ENCODE measurements around the gene ERMARD. TPM values are rescaled to one million over a fixed set of nuclear protein-coding genes. Genes with fewer than 3 reads are reported as not detected.
A peak's percentile ranks its signal among the peaks of the same experiment; 100 is the strongest.

Gene ERMARD
- total RNA-seq, 1 donor from 2014 or later, result 41.5 TPM

- Histone ChIP-seq H3K9me3 (no peaks in the 10 kb centered on the region), H3K36me3 (no peaks in the 10 kb centered on the region), H3K4me3 (peak within 1 kb of the TSS; percentile 71 to 92), H3K27ac (peak within 1 kb of the TSS; percentile 95), H3K27me3 (no peaks in the 10 kb centered on the region), H3K4me1 (peaks cover 37% of the 10 kb centered on the region)
- intact Hi-C loops (cut with DNase I), result no loop called here
- no peak for DNase-seq (ENCODE audit: extremely low spot score in 2 of 2)
- TF ChIP-seq, protein P1, sequence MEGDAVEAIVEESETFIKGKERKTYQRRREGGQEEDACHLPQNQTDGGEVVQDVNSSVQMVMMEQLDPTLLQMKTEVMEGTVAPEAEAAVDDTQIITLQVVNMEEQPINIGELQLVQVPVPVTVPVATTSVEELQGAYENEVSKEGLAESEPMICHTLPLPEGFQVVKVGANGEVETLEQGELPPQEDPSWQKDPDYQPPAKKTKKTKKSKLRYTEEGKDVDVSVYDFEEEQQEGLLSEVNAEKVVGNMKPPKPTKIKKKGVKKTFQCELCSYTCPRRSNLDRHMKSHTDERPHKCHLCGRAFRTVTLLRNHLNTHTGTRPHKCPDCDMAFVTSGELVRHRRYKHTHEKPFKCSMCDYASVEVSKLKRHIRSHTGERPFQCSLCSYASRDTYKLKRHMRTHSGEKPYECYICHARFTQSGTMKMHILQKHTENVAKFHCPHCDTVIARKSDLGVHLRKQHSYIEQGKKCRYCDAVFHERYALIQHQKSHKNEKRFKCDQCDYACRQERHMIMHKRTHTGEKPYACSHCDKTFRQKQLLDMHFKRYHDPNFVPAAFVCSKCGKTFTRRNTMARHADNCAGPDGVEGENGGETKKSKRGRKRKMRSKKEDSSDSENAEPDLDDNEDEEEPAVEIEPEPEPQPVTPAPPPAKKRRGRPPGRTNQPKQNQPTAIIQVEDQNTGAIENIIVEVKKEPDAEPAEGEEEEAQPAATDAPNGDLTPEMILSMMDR (IDR thresholded peaks at IDR 0.05), result no peak
- TF ChIP-seq POLR2A (IDR thresholded peaks at IDR 0.05) (no peak), POLR2AphosphoS5 (IDR thresholded peaks at IDR 0.05; ENCODE audit: insufficient read depth in 1 of 2, low read depth in 1 of 2) (peak in 1 of 2 donors; percentile 1)
Observed at GRCh38 chr6:169724494-169725124, 26.8 kb upstream of the ERMARD start, which contains the start of gene PHF10. Gene PHF10 (minus strand): TSS chr6:169724500. CDS start chr6:169723931, 569 bp downstream.

DNA sequence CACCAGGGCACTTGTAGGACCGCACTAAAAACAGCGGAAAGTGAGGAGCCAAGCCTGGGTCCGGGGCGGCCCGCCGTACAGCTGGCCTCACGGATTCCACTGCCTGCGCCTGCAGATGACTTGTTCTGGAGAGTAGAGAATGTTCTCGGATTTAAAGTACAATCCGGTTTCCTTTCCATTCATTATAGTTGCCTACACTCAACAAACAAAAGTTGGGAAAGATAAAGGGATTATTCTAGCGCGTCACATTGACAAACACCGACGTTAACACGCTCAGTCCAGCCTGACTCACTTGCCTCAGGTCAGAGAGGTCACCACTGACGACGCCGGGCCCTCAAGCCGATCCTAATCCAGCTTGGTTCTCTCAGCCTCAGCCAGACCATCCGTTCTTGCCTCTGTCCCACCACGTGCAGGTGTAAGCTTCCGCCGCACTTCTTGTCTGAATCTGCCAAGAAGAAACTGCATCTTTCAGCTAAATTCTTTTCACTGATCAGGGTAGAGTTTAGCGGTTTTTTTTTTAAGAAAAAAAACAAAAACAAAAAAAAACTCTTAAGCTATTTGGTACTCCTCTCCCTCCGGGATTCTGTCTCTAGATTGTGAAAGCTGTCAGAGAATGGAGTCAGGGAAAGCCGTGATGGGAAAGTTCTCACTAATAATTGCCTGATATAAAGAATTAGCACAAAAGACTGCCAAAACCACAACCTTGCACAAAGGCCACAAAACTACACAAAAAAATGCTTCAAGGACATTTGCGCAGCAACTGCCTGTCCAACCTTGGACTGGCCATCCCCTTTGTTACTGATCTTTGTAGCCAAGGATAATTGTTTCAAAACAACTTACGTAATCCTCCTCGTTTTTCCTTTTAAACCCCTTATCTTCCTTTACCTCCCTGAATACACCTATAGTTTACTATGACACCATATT is 26.0 kb upstream of the ERMARD start:
- peak overlapping the region; percentile 71 to 92 for H3K4me3 ChIP-seq
- TF ChIP-seq POLR2A (IDR thresholded peaks at IDR 0.05), result no peak
- TF ChIP-seq, protein P1 (IDR thresholded peaks at IDR 0.05), result no peak
- TF ChIP-seq POLR2AphosphoS5 (IDR thresholded peaks at IDR 0.05; ENCODE audit: insufficient read depth in 1 of 2, low read depth in 1 of 2), result peak in 1 of 2 donors; percentile 74
- peak overlapping the region; percentile 92 for H3K27ac ChIP-seq
- H3K36me3 ChIP-seq, result no peaks in the 10 kb centered on the region
- no peaks in the 10 kb centered on the region for H3K27me3 ChIP-seq
- peak in 1 of 2 donors; percentile 89 for DNase-seq (ENCODE audit: extremely low spot score in 2 of 2)
- H3K9me3 ChIP-seq, result no peaks in the 10 kb centered on the region
- intact Hi-C loops (cut with DNase I), result no loop called here
- peaks cover 34% of the 10 kb centered on the region for H3K4me1 ChIP-seq

- Histone ChIP-seq H3K36me3 (no peaks in the 10 kb centered on the region), H3K27me3 (no peaks in the 10 kb centered on the region), H3K27ac (no peak overlapping the region), H3K4me1 (peaks cover 29% of the 10 kb centered on the region), H3K9me3 (no peaks in the 10 kb centered on the region), H3K4me3 (no peak overlapping the region)
- intact Hi-C loops (cut with DNase I), result no loop called here
- TF ChIP-seq POLR2AphosphoS5 (IDR thresholded peaks at IDR 0.05; ENCODE audit: insufficient read depth in 1 of 2, low read depth in 1 of 2) (no peak), POLR2A (IDR thresholded peaks at IDR 0.05) (no peak)
- TF ChIP-seq, protein P1 (IDR thresholded peaks at IDR 0.05), result no peak
- DNase-seq (ENCODE audit: extremely low spot score in 2 of 2), result no peak
Observed at GRCh38 chr6:169726049-169726400, 25.4 kb upstream of the ERMARD start.

DNA sequence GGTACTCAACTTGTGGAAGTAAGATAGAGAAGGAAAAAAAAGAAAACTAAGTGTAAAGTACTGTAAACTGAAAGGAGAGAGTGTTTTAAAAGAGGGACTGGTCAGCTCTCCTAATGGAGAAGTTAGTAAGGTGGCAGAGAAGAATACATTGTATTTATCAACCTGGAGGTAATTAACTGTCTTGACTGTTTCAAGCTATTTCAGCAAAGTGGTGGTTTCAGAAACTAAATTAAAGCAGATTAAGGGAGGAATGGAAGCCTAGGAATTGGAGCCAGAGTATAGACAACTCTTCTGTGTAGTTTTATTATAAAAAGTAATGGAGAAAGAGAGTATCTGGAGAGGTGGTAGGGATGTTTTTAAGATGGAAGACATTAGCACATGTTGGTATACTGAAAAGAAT is 24.5 kb upstream of the ERMARD start:
- Histone ChIP-seq H3K4me1 (peaks cover 19% of the 10 kb centered on the region), H3K27ac (no peak overlapping the region), H3K9me3 (no peaks in the 10 kb centered on the region), H3K4me3 (no peak overlapping the region), H3K27me3 (no peaks in the 10 kb centered on the region), H3K36me3 (no peaks in the 10 kb centered on the region)
- TF ChIP-seq, protein P1 (IDR thresholded peaks at IDR 0.05), result no peak
- no peak for TF ChIP-seq POLR2A (IDR thresholded peaks at IDR 0.05)
- TF ChIP-seq POLR2AphosphoS5 (IDR thresholded peaks at IDR 0.05; ENCODE audit: insufficient read depth in 1 of 2, low read depth in 1 of 2), result no peak
- intact Hi-C loops (cut with DNase I), result no loop called here
- no peak for DNase-seq (ENCODE audit: extremely low spot score in 2 of 2)
